IPS-NIHi11 (cell line): Measurements from ENCODE around the gene SMTNL2.
A peak's percentile ranks its signal among the peaks of the same experiment; 100 is the strongest.

Experiments
- DNase-seq: peaks from one replicate; pipeline ENCODE4 v3.0.0; 2012; ENCODE audit warnings: mixed read lengths, low spot score

The SMTNL2 gene

DNA sequence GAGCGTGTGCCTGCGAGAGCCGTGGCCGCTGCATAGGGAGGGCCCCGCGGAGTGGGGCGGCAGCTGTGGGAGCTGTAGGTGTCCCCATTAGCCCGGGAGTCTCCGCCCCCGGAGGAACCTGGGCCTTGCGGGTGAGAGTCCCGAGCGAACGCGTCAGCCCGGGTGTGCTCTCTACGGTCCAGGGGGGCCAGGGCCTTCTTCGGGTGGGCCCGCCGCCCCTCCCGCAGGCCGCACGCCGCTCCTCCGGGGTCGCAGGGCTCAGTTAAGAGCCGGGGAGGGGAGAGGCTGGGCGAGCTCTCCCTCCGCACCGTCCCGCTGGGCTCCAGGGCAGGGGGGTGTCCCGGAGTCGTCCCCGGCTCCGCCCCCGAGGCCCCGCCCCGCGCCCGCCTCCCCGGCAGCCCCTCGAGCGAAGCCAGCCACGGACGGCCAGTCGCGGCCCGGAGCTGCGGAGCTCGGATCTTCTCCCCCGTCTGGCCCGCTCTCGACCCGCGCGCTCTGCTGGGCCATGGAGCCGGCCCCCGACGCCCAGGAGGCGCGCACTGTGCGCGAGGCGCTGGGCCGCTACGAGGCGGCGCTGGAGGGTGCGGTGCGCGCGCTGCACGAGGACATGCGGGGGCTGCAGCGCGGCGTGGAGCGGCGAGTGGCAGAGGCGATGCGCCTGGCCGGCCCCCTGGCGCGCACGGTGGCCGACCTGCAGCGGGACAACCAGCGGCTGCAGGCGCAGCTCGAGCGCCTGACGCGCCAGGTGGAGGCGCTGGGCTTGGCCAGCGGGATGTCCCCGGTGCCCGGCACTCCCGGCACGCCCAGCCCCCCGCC, at the start of gene SMTNL2:
SMTNL2 (plus strand) TSS at position 429 of the 816 bp plus-strand sequence; CDS start at position 506, 77 bp downstream.
- peak; percentile 84 for DNase-seq

DNA sequence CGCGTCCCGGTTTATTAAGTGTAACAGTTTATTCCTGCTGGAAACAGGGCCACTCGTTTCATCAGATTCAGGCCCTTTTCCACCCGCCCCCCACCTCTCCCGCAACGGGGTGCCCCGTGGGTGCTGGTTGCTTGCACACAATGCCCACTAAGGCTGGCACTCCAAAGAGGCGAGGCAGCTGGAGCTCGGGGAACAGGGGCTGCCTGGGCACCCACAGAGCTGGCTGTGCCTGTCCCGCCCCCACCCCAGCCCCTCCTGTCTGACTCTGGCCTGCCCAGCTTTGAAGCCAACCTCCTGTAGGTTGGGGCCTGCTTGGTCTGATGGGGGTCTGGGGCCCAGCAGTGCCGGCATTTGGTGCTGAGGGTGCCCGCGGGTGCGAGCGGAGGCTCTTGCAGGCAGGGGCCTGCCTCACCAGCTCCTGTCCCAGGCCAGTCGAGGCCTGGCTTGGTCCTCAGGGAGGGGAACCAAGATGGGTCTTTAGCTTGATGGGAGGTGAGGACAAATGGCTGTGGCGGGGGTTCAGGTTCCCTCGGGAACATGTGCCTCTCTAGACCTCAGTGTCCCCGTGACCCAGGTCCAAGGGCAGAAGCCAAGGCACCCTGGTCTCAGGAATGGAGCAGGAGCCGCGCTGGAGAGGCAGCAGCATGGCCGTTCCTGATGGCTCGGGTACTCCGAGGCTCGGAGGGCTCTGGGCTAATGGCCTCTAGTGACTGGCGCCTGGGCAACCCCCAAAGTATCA, 49.2 kb upstream of the SMTNL2 start:
- no peak for DNase-seq

DNA sequence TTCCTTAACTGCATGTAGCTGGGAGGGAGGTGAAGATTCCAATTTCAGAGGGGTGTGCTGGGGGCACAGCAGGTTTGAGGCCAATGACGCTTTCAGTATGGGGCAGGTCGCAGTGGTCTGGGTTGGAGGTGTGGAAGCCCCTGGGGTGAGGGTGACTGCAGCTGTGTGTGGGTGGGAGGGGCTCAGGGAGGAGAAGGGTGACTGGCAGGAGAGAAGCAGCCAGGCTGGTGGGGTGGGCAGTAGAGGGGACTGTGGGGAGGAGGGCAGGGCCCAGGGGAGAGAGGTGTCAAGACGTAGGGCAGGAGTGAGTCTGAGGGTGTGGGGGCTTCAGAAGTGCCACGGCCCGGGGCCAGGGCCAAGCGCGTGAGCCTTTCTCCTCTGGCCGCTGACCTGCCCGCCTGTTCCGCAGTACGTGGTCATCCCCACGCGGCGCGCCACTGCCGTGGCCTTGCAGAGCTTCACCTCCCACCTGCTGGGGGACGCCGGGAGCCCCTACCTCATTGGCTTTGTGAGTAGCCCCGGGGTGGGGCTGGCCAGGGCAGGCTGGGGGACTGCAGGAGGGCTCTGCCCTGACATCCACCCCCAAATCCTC, 48.6 kb upstream of the SMTNL2 start:
- no peak for DNase-seq

DNA sequence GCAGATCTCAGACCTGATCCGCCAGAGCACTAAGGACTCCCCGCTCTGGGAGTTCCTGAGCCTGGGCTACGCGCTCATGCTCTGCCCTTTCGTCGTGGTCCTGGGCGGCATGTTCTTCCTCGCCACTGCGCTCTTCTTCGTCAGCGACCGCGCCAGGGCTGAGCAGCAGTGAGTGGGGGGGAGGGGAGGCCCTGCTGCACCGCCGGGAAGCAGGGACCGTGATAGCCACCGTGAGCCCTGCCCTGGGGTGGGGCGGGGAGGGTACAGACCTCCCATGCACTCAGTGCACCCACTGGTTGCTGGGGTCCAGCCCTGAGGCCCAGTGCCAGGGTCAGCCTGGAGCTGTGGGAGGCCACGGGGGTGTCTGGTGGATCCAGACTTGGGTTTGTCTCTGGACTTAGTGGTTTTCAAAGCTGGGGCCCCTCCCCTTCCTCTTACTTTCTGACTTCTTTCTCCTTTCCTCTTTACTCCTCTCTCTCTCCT, 48.0 kb upstream of the SMTNL2 start:
- DNase-seq = peak; percentile 75

DNA sequence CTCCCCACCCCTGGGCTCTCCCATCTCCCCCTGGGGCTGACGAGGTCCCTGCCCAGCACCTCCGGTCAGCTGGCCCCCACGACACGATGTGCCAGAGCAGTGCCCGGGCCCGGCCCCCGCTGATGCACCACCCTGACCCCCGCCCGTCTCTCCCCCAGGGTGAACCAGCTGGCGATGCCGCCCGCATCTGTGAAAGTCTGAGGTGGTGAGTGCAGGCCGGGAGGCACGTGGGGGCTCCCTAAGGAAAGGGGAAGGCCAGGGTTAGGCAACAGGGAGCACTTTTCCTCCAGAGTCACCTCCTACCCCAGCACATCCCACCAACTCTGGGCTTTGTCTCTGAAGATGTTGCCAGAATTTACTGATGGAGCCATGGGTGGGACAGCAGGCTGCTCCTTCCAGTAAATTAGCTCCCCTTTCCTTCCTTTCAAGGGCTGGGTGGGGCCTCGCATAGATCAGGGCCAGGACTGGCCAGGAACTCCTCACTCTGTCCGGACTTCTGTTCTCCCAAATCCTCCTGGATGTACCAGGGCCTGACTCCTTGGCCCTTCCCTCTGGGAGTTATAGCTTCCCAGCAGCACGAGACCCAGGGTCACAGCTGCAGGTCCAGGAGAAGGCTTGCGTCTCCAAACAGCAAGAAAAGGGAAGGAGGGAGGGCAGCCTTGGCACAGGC, 47.5 kb upstream of the SMTNL2 start:
- DNase-seq = no peak

DNA sequence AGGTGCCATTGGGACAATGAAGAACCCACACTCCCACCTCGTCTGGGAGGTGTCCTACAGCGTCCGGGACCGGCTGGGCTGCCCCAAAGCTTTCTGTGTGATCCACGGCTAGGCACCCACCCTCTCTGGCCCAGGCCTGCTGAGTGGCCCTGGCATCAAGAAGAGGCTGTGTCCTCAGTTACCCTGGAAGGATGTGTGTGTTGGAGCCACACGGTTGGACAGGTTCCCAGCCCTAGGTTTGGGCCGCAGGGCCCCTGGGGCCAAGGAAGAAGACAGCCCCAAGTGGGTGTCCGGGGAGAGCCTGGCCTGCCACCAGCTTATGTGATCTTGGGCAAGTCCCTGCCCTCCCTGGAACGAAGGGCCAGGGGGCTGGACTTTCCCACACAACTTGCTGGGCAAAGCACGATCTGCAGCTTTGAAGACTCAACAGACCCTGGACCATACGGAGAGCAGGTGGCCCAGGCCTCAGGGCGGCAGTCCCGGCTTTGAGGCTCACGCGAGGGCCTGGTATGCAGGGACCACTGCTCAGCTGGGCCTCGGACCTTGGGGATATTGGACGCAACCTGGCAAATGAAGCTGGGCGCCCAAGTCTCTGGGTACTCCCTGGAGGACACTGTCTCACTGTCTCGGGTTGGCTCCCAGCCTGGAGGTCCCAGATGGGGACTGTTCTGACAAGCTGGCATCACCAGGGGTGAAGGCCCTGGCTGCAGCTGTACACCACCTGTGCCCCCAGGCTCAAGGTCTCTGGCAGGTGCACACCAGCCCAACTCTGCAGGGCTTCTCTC, 46.7 kb upstream of the SMTNL2 start:
- no peak for DNase-seq

DNA sequence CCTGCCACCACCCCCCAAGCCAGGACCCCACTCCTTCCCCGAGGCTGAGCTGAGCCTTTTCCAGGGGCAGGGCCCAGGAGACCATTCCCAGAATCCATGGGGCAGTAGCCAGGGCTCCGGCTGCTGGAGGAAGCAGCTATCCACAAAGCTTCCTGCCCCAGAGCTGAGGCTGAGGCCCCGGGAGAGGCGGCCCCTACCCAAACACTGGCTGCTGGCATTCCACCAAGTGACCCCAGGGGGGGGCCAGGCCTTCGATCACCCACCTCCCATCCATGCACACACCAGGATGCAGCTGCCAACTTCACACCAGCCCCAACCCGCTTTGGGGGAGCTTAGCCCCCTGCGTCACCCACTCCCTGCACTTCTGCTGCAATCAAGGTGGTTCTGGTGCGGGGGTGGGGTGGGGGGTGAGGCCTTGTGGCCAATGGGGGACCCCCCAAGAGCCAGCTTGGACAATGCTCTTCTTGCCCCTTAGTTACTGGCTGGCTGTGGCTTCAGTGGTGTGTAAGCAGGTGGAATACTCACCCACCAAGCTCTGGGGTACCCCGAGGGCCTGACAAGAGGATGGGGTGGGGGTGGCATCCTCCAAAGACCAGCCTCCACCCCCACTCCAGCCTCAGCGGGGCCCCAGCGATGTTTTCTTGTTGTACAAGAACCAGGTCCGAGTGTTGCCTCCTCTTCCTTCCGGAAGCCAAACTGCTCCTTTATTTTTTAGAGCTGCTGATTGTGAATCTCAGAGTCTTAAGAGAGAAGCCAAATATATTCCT, 45.9 kb upstream of the SMTNL2 start:
- DNase-seq = no peak

DNA sequence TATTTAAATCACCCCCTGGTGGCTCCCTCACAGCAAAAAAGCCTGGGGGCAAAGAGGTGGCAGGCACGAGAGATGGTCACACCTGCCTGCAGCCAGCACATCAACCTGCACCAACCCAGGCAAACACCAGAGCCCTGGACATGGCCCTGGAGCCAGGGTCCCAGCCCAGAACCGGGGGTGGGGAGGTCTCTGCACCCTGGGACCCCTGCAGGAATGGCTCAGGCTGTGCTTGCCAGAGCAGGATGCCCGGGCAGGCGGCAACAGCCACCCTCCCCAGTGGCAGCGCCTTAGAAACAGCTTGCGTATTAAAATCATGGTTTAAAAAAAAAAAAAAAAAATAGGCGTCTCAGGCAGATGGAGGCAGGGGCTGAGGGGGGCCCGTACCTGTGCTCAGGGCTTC, 45.3 kb upstream of the SMTNL2 start:
- no peak for DNase-seq

DNA sequence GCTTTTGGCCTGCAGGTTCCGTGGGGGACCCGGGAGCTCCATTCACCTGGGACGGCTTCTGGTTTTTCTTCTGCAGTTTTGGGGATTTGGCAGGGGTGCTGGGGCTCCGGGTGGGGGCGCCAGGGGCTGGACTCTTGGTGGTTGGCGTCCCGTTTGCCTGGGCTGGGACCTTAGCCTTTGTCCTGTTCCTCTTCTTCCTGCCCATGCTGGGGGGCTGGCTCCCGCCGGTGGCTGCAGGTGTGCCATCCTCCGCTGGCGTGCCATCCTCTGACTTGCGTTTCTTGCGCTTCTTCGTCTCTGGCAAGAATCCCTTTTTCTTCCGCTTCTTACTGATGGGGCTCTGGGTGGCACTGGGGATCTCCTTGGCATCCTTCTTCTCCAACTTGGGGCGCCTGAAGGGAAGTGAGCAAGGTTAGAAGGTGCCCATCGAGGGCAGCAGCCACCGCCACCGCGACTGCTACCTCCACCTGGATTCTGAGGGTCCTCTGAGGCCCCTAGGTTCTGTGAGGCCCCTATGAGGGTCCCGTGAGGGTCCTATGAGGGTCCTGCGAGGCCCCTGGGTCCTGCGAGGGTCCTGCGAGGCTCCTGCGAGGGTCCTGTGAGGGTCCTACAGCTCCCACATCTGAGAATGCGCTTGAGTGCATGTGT, 44.6 kb upstream of the SMTNL2 start:
- DNase-seq = no peak

DNA sequence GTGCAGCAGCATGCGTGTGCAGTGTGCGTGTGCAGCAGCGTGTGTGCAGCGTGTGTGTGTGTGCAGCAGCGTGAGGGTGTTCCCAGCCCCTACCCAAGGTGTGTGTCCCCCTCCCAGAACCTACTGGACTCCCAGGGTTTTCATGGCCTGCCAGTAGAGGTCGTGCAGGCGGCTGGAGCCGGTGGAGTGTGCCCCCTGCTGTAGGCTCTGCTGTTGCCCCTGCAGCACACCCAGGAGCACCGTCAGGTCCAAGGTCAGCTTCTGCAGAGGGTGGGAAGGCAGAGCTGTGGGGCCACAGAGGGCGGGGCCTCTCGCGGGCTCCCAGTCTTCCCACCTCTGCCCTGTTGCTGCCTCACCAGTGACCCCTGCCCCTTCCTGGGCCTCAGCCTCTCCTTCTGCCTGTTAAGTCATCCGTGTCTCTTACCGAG, 44.1 kb upstream of the SMTNL2 start:
- peak; percentile 70 for DNase-seq

DNA sequence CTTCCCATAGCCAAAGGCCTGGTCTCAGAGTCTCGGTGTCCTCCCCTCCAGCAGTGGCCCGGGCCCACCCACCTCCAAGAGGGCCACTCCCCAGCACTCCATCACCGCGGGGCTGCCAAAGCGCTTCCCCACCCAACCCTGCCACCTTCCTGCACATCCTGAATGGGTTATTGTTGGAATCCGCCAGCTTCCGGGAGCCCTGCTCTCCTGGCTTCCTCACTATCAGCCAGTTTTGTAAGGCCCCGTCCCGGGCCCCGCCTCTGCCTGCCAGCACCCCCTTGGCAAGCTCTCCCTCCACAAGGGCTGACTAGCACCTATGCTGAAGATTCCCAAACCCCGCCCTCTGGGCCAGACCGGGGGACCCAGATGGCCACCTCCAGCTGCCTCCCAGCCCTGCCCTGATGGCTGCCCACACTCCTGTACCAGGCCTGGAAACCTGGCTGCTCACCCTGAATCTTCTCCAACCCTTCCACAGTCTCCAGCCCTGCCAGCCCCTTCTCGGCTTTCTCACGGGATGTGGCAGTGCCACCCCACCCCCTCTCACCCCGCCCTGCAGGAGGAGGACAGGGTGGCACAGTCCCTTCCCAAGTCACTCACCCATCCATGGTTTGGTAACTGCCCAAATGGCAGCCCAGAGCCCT, 43.5 kb upstream of the SMTNL2 start:
- no peak for DNase-seq

DNA sequence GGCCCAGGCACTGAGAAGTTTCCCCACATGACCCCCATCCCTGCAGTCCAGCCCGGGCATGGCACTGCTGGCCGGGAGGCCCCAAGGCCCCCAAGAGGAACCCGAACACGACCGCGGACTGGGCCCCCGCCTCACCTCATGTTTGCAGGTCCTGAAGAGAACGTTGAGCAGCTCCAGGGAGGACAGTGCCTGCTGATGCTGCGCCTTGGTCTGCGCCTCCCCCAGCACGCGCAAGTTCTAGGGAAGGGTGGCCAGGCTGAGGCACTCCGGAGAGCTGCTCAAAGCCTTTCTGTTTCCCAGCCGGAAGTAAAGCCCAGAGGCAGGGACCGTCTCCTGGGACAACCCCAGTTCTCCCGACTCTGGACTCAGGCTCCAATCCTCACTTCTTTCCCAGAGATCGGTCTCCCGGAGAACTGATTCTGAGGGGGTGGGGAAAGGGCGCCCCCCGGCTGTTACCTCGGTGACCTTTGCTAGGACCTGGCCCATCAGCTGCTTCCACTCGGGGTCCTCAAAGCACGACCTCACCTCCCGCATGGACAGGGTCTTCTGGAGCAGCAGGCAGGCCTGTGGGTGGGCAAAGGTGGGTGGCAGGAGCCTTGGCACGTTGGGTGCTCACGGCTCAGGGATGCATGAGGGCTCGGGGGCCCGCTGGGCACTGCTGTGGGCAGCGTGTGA, 42.9 kb upstream of the SMTNL2 start:
- no peak for DNase-seq

DNA sequence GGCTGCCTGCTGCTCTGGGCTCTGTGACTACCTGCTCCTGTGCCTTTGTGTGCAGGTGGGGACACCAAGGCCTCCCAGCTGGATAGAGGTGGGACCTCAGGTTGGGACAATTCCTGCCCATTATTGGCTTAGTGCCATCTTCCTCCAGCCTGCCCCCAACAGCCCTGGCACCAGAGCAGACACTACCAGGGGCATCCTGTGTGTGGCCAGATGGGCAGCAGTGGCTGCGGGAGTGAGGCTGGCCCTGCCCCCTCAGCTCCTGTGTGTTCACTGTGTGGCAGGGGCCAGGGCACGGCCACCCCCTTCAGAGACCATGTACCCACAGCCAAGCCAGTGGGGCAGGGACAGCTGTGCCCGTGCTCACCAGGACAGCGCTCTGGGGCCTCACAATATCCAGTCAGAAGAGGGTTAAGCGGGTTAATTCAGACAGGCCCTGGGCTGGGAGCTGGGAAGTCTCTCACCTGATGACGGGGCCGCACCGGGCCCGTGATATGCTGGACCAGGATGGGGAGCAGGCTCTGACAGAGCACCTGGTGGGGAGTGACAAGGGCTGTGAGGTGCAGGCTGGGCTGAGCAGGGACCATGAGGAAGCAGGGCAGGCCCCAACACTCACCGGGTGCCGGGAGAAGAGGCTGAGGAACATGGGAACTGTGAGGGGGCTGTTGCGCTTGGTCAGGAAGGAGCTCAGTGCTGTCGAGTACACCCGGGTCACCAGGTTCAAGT, 42.2 kb upstream of the SMTNL2 start:
- no peak for DNase-seq

DNA sequence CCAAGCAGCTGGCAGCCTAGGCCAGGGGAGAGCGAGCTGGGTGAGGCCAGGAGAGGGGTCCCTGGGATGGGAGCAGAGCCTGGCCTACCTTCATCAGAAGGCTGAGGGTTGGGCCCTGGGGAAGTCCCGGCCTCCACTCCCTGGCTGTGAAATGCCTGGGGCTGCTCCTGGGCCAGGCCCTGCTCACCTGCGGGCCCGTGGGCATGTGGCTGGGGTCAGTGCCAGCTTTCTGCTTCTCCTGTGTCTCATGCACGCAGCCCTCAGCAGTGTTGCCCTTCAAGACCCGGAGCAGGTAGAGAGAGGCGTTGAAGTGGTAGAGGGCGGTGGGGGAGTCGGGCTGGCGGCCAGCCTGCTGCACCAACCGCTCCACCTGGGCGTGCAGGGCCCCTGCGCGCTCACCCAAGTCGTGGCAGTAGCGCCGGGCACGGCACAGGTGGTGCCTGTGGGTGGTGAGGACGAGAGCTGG, 41.6 kb upstream of the SMTNL2 start:
- DNase-seq = no peak

DNA sequence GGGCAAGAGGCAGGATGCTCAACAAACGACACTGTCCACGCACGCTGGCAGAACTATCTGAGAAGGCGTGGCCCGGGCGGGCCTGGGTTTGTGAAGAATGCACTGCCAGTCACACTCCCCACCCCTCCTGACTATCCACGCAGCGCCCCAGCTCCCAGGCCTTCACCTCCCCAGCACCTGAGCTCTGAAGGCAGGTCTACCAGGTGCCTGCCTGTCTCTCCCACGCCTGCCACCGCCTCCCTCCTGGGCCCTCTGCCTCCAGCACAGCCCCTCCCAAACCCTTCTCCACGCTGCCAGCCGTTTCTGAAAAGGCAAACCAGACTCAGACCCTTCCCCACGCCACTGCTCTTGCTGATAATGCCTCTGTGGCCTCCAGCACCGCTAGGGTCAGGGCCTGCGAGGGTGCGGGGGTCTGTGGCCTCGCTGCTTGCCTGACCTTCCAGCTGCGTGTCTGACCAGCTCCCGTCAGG, 40.7 kb upstream of the SMTNL2 start:
- DNase-seq = no peak

DNA sequence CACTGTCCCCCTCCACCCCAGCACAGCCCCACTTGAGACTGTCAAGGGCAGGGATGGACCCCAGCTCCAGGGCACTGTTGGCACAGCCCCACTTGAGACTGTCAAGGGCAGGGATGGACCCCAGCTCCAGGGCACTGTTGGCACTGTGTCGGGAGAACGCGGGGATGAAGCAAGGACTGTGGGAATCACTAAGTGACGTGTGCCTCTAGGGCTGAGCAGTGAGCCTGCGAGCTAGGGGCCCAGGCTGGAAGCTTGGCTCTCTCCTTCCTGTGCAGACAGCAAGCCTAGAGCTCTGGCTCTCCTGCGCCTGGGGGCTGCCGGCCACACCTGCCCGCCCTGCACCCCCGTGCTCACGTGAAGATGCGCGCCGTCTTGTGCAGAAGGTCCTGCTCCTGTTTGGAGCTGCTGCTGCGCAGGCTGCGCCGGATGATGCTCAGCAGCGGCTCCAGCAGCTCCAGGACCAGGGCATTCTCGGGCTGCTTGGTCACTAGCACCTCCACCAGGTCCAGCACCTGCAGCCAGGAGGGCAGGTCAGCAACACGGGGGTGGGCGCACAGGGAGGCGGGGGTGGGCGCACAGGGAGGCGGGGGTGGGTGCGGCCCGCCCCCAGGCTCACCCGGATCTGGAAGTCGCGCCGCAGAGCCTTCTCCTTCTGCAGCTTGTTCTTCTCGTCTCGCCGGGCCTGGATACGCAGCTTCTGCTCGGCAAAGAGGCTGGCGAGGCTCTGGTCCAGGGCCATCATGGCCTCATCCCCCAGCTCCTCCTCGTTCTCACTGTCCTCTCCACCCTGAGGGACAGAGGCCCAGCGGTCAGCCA, 40.0 kb upstream of the SMTNL2 start:
- DNase-seq = no peak

DNA sequence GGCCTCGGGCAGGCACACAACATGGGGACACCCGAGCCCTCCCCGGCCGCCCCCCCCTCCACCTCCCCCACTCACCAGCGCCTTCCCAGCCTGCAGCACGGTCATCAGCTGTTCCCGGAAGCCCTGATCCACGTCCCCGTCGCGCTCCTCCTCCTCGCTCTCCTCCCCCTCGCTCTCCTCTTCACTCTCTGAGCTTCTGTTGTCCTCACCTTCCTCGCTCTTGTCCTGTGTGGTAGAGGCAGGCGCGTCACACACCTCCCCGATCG, 39.4 kb upstream of the SMTNL2 start:
- DNase-seq = no peak
